Measurements from ENCODE around the gene CISD1.

The CISD1 gene

DNA sequence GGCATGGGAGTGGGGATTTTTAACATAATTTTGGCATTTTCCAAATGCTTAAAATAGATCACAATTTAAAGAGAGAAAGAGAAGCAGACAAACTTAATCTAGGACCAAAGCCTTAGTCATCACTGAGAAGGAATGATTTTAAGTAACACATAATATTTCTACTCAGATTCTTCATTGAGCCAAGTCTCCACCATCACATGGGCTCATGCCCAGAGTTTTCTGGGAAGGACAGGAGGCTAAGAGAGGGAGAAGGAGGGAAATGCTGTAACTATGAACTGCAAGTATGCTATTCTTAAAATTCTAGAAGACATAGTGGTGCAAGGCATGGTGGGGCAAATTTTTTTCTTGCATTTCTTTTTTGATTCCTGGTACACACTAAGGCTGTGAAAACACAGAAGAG, 42.1 kb downstream of the CISD1 start:
- Histone ChIP-seq H3K4me3 (no peak overlapping the region), H3K27ac (no peak overlapping the region)
- DNase-seq (ENCODE audit: low spot score): no peak
- TF ChIP-seq, protein P1, sequence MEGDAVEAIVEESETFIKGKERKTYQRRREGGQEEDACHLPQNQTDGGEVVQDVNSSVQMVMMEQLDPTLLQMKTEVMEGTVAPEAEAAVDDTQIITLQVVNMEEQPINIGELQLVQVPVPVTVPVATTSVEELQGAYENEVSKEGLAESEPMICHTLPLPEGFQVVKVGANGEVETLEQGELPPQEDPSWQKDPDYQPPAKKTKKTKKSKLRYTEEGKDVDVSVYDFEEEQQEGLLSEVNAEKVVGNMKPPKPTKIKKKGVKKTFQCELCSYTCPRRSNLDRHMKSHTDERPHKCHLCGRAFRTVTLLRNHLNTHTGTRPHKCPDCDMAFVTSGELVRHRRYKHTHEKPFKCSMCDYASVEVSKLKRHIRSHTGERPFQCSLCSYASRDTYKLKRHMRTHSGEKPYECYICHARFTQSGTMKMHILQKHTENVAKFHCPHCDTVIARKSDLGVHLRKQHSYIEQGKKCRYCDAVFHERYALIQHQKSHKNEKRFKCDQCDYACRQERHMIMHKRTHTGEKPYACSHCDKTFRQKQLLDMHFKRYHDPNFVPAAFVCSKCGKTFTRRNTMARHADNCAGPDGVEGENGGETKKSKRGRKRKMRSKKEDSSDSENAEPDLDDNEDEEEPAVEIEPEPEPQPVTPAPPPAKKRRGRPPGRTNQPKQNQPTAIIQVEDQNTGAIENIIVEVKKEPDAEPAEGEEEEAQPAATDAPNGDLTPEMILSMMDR (IDR thresholded peaks at IDR 0.05): no peak

DNA sequence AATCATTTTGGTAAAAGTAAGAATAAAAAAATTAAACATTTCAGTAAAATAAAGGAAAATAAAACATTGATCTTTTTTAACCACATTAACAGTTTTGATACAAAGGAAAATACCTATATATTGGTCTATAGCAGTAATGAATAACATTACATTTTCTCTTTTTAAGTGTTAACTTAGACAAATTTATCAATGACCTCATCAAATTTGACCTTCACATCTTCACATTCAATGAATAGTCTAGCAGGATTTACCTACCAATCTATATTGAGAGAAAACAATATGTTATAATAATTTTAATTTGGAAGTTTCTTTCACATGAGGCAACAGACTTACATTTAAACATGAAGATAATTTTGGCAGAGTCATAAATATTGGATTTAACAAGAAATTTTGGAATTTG, 47.9 kb downstream of the CISD1 start:
- Histone ChIP-seq H3K27ac (no peak overlapping the region), H3K4me3 (no peak overlapping the region)
- DNase-seq (ENCODE audit: low spot score): no peak
- TF ChIP-seq, protein P1 (IDR thresholded peaks at IDR 0.05): no peak

DNA sequence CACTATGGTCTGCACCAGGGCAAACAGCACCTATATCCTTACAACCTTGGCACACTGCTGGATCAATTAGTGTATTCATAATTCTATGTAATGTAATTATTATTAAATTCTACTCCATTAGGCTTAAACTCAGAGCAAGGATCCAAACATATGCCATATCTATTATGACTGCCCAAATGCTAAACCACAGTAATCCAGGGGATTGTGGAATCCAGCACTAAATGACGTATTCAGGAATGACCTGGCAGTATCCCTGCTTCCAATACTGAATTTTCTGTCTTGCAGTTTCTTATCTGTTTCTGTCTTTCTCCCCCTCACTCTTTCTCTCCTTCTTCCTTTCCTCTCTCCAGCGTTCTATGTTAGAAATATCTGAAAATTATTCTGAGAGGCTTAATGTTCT, 49.4 kb downstream of the CISD1 start:
- TF ChIP-seq, protein P1 (IDR thresholded peaks at IDR 0.05): no peak
- H3K4me3 ChIP-seq: no peak overlapping the region
- no peak for DNase-seq (ENCODE audit: low spot score)
- H3K27ac ChIP-seq: no peak overlapping the region

DNA sequence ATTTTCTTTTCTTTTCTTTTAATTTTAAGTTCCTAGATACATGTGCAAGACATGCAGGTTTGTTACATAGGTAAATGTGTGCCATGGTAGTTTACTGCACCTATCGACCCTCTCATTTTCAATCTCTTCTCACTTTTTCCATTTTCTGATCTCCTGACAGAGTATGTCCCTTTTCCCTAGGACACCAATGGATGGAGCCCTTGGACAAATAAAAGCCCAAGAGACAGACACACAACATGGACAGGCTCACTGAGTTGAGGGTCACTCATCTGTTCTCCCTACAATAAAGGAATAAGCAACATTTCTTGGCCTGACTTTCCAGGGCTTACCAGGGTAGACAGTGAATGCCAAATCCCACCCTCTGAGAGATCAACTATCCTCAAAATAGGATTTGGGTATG, 50.6 kb downstream of the CISD1 start:
- Histone ChIP-seq H3K27ac (no peak overlapping the region), H3K4me3 (no peak overlapping the region)
- no peak for DNase-seq (ENCODE audit: low spot score)
- TF ChIP-seq, protein P1 (IDR thresholded peaks at IDR 0.05): no peak

DNA sequence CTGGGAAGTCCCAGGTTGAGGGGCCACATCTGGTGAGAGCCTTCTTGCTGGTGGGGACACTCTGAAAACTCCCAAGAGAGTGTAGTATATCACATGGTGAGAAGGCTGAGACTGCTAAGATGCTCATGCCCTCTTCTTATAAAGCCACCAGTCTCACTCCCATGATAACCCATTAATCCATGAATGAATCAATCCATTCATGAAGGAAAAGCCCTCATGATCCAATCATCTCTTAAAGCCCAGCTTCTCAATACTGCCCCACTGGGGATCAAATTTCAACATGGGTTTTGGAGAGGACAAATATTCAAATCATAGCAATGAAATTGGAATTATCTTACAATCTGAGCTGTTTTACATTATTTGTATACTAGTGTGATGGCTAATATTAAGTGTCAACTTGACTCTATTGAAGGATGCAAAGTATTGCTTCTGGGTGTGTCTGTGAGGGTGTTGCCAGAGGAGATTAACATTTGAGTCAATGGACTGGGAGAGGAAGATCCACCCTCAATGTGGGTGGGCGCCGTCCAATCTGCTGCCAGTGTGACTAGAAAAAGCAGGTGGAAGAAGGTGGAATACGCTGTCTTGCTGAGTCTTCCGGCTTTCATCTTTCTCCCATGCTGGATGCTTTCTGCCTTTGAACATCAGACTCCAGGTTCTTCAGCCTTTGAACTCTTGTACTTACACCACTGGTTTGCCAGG, 51.5 kb downstream of the CISD1 start:
- H3K27ac ChIP-seq: no peak overlapping the region
- TF ChIP-seq, protein P1 (IDR thresholded peaks at IDR 0.05): no peak
- no peak for DNase-seq (ENCODE audit: low spot score)
- no peak overlapping the region for H3K4me3 ChIP-seq

DNA sequence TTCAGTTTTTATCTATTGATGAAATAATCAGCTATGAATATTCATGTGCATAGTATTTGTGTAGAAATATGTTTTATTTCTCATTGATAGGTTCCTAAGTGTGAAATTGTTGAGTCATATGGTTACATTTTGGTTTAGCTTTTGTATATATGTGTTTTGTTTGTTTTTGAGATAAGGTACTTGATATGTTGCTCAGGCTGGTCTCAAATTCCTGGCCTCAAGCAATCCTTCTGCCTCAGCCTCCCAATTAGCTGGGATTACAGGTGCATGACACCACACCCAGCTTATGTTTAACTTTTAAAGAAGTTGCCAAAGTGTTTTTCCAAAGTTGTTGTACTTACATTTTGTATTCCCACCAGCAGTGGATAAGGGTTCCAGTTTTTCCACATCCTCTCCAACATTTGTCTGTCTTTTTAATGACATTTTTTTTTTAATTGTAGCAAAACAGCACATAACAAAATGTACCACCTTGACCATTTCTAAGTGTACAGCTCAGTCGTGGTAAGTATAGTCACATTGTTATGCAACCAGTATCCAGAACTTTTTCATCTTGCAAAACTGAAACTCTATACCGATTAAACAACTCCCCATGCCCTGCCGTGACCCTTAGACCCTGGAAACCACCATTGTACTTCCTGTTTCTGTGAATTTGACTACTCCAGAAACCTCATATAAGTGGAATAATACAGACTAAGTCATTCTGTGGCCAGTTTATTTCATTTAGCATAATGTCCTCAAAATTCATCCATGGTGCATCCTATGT, 53.3 kb downstream of the CISD1 start:
- no peak for DNase-seq (ENCODE audit: low spot score)
- no peak overlapping the region for H3K4me3 ChIP-seq
- TF ChIP-seq, protein P1 (IDR thresholded peaks at IDR 0.05): no peak
- H3K27ac ChIP-seq: no peak overlapping the region

DNA sequence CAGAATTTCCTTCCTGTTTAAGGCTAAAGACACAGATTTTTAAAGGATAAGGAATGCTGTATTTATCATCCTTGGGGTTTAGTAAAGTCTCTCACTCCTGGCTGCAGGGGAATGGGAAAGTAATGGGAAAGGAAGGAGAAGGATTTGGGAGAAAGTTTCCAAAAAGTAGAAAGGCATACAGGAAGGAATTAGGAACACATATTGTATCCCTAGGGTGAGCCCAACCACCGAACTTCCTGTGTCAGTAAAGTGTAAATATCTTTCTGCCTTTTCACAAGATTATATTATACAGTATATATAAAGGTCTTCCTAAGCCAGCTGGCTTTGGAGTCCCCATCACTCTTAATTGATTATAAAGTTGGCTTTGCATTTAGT, 53.9 kb downstream of the CISD1 start:
- DNase-seq (ENCODE audit: low spot score): no peak
- TF ChIP-seq, protein P1 (IDR thresholded peaks at IDR 0.05): no peak
- Histone ChIP-seq H3K27ac (no peak overlapping the region), H3K4me3 (no peak overlapping the region)
